NCI-H2107 treated with DMSO at 0.1 percent for 48 hours (cell line): ENCODE results near the gene CHCT1.
"Not testable (repeated sequence)": the region's sequence is repeated elsewhere in the genome, so short reads cannot be mapped to it uniquely, and the experiment has no call there.

ENCODE experiments used
- DNase-seq: peaks from one replicate; lab custom pipeline; 2025; ENCODE audit not compliant: unreplicated experiment; lab: John Stamatoyannopoulos, UW

The CHCT1 gene

DNA sequence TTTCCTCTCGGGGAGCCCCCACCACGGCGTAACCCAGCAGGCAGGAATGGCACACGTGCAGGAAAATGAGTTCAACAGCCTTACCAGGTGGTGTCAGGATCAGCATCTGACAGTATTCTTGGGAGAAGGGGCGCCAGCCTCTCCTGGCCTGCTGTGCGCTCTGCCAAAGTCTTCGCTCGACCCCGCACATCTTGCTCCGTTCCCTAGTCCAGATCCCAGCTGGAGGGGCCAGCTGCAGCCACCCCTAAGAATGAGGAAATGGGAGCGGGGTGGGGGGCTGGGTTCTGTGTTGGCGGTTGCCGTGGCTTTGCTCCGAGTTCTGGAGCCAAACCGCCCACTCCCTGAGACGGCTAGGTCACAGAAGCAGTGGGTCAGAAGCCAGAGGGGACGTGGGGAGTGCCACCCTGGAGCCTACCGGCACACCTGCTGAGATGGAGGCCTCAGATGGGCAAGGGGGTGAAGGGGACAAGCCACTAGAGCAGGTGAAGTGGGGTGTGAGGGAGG lies at the start of gene CHCT1:
Gene CHCT1, plus strand, starts transcription at position 328 of the 504 bp plus-strand sequence. Its CDS starts 104 bp downstream, at position 432.
- no peak for DNase-seq

DNA sequence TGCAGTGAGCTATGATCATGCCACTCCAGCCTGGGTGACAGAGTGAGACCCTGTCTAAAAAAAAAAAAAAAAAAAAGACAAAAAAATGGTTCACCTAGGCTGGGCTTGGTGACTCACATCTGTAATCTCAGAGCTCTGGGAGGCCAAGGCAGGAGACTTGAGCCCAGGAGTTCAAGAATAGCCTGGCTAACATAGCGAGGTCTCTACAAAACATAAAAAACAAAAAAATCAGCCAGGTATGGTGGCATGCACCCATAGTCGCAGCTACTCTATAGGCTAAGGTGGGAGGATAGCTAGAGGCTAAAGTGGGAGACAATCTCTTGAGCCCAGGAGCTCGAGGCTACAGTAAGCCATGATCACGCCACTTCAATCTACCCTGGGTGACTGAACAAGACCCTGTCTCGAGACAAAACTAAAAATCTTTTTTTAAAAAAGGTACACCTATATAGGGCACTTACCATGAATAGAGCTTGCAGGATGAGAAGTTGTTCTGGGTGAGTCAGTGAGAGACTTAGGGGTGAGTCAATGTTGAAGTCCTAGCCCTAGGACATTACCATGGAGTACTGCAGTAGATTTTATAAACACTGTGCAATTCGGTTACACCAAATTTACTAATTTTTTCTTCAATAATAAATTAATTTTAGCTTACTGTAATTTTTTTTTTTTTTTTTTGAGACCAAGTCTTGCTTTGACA lies 49.4 kb upstream of the CHCT1 start:
- no peak for DNase-seq

DNA sequence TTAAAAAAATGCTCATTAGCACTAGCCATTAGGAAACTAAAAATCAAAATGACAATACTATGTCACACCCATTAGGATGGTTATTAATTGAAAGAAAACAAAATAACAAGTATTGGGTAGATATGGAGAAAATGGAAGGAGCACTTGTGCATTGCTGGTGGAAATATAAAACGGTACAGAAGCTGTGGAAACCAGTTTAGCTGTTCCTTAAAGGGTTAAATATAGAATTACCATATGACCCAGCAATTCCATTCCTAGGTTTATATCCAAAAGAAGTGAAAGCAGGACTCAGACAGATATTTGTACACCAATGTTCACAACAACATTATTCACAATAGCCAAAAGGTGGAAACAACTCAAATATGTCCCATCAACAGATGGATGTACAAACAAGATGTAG lies 44.1 kb upstream of the CHCT1 start:
- not testable (repeated sequence) for DNase-seq

DNA sequence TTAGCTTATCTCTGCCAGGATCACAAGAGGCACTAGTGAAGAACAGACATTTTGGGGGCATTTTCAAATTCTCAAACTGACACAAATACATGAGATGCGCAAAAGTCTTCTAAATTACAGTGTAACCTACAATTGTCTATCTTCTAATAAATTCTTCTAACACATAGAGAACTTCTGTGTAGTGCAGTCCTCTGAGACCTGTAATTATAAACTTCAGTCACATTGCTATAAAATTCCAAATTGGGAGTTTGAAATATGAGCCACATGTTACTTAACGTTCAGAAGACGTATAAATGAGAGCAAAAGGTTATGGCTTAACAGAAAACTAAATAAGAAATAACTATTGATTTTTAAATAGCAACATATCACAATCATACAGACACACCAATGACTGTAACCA lies 42.8 kb upstream of the CHCT1 start:
- DNase-seq: not testable (repeated sequence)

DNA sequence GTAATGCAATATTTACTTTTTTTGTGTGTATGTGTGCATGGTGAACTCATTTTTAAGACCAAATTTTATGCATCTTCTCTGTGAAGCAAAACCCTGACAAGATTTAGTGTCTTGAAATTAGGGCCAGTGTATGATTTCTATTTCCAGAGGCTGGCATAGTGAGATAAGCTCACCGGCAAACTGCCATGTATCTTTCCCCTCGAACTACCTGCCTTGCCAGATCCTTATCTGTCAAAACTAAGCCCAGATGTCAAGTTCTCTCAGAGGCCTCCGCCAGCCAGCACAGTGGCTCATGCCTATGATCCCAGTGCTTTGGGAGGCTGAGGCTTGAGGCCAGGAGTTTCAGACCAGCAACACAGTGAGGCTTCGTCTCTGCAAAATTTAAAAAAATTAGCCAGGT lies 40.3 kb upstream of the CHCT1 start:
- no peak for DNase-seq

DNA sequence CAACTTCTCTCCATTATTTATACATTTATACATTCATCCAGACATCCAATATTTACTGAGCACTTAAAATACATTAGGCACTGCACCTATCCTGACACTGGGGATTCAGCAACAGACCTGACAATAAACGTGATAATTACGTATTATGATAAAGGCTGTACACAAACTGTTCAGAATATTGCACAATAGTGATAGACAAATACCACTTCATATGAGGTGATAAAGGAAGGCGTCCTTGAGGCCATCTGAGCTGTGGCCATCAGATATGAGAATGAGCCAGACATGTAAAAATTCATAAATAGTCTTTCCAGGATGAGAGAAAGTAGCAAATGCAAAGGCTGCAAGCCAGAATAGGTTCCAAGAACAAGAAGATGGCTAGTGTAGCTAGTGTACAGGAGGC lies 38.9 kb upstream of the CHCT1 start:
- peak; percentile 53 for DNase-seq

DNA sequence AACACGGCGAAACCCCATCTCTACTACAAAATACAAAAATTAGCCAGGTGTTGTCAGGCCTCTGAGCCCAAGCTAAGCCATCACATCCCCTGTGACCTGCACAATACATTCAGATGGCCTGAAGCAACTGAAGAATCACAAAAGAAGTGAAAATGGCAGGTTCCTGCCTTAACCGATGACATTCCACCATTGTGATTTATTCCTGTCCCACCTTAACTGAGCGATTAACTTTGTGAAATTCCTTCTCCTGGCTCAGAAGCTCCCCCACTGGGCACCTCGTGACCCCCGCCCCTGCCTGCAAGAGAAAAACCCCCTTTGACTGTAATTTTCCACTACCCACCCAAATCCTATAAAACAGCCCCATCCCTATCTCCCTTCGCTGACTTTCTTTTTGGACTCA lies 37.4 kb upstream of the CHCT1 start:
- not testable (repeated sequence) for DNase-seq

DNA sequence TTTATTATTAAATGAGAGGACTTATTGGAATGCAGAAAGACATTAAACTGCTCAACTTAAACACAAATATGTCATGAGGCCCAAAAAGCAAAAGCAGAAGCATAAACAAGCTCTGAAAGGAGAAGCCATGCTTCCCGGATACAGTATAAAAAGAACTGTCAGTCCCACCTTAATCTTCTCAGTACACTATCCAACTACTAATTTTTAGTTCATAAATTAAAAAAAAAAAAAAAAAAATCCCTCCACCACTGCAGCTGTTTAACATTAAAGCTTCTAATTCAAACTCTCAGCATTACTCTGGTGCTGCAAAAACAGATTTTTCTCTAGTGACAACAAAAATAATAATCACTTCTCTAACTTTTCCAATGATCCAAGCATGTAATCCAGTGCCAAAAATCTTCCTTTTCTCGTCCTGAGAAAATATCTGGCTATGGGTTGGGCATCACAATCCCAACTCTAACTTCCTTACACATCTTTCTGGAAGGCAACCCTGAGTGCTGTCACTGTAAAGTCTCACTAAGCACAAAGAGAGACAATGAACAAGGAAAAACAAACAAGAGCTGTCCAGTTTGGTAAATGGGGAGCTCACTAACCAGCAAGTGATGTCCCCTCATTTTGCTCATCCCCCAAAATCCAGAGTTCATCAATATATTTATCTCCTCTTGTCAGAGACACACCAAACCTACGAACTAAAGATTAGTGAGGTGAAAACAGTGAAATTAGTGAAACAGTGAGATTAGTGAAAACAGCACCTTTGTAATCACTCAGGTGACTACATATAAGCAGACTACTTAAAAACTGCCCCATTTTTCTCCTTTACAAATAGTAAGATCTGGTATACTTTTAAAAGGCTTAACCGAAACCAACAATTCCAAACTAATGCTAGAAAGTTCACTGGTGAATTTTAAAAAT lies 35.9 kb upstream of the CHCT1 start:
- DNase-seq: no peak

DNA sequence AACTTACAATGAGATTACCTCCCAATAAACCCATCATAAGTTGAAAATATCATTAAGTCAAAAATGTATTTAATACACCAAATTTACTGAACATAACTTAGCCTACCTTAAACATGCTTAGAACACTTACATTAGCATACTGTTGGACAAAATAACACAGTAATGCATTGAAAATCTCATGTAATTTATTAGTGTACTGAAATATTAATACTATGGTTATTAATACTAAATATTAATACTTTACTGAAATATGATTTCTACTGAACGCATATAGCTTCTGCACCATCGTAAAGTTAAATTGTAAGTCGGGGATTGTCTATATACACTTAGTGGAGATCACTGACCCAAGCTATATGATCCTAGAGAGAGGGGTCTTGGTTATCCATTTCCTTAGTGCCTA lies 34.6 kb upstream of the CHCT1 start:
- DNase-seq: no peak

DNA sequence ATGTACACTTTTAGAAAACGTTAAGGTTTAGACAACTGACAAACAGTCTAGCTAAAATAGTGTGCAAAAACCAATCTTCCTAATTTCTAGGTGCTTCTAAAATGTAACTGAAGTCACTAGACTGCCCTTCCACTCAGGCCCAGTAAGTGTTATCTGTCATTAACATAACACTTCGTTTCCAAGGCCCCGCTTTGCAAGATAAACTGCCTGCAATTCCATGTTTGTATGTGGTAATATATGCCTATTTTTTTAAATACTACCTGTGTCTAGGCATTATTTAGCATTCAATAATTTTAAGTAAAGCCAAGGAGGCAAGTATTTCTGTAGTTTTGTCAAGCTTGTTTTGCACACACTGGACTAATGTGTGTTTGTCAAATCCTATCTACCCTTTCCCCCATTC lies 33.5 kb upstream of the CHCT1 start:
- DNase-seq: no peak

DNA sequence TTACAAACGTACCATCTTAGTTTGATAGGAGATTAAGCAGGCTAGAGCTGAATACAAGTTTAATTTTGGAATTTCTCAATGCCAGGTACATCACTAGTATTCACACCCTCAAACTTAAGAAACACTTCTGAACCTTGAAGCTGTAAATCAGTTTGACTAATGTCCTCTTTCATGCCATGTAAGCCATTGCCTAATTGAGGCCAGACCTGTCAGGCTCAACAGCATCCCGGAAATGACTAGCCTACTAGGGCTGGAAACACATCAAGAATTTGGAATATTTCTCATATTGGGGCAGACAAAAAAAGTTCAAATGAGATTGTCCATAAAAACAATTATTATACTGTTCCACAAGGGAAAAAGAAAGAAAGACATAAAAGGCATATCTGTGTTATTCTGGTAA lies 32.1 kb upstream of the CHCT1 start:
- DNase-seq: no peak

DNA sequence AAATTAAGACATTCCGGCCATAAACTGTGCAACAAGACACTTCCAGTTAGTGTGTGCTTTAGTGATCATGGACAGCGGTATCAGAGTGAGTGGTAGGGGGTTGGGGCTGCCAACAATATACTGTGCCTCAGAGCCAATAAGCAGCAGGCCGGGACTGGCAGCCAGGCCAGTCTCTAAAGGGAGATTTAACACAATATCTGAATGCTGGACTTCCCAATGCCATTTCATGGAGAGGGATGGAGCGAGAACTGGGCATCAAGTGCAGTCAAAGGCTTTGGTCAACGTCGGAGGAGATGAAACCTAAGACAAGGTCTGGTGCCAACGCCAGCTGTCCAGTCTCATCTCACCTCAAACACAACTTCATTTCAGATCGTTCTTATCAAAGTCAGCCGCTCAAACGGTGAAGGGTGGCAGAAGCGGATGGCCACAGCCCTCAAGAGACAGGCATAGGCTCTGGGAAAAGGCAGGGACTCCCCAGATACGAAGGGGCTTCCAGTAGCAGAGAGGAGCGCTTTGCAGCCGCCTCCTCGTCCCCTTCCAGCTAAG lies 31.3 kb upstream of the CHCT1 start:
- DNase-seq: peak; percentile 38

DNA sequence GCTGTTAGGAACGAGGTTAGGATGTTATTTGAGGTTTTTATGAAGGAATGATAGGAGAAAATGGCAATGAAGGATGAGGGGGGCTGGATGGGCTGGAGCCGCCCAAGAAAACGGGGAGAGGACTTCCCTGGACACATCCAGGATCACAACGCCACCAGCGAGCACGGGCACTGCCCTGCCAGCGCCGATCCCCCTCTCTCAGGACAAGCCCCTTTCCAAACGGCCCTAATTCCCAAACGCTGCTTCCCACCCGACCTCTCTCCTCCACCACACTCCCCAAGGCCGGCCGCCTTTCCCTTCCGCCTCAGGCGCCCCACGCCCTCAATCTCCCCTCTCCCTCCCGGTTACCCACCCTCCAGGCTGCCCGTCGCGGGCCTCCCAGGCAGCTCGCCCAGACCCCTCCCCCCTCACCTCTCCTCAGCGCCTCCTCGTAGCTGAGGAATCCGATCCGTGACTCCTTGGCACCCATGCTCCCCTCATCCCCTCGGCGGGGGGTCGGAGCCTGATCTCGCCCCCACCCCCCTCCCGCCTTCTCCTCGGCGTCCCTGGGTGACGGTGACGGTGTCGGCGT lies 30.7 kb upstream of the CHCT1 start:
- no peak for DNase-seq

DNA sequence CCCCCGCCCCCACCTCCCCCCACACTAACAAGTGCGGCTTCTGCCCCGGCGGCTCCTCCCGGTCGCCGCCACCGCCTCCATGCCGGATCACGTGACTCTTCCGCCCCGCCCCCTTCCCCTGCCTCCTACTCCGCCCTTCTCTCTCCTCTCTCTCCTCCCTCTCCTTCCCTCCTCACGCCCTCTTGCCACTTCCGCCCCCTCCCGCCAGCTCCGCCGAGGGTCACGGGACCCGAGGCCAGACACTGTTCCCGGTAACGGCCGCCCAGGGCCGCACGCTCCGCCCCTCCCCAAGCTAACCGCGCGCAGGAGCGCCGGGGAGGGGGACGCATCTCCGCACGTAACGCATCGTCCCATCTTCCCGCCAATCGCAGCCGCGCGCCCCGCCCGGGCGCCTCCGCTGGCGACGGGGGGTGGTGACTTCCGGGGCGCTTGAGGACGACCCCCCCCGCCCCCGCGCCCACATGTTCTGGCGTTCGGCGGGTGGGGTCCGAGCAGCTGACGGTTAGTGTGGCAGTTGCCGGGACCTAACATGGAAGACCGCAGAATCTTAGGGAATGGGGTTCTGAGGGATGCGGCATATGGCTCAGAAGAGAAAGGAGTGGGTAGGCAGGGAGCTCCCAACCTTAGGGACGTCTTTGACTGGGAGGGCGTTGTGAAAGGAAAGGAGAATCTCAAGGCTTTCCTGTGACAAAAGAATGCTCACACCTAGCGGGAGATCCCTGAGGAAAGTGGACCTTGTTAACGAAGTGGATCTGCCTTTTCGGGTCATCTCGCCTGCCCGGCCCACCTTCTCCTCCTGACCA lies 30.0 kb upstream of the CHCT1 start, which contains the start of gene USP32:
Gene USP32, minus strand, starts transcription at position 92 of the 803 bp plus-strand sequence. CDS start 194 bp downstream, outside the sequence.
- peak; percentile 89 for DNase-seq

DNA sequence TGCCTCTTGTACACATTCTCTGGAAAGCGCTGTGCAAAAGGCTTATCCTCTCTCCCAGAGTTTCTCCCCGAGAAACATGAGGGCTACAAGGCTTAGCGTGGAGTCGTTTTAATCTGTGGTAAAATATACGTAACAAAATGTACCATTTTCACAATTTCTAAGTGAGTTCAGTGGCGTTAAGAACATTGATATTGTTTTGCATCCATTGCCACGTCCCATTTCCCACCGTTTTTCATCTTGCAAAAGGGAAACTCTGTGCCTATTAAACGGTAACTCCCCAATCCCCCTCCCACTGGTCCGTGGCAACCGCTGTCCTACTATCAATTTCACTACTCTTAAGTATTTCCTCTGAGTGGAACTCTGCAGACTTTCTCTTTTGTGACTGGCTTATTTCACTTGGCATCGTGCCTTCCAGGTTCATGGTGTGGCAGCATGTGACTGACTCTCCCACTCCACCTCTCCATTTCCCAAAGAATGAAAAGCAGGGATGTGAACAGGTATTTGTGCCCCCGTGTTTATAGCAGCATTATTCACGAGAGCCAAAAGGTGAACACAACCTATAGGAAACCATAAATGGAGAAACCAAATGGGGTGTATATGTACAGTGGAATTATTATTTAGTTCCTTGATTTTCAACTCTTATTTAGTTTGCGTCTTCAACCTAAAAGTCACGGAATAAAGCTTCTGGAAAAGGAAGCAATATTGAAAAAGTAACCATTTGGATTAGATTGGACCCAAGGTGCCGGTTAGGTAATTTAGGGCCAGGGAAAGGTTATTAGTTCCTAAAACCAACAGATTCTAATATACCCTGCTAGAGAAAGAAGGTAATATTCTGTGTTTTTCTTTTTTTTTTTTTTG lies 29.2 kb upstream of the CHCT1 start:
- peak; percentile 92 for DNase-seq

DNA sequence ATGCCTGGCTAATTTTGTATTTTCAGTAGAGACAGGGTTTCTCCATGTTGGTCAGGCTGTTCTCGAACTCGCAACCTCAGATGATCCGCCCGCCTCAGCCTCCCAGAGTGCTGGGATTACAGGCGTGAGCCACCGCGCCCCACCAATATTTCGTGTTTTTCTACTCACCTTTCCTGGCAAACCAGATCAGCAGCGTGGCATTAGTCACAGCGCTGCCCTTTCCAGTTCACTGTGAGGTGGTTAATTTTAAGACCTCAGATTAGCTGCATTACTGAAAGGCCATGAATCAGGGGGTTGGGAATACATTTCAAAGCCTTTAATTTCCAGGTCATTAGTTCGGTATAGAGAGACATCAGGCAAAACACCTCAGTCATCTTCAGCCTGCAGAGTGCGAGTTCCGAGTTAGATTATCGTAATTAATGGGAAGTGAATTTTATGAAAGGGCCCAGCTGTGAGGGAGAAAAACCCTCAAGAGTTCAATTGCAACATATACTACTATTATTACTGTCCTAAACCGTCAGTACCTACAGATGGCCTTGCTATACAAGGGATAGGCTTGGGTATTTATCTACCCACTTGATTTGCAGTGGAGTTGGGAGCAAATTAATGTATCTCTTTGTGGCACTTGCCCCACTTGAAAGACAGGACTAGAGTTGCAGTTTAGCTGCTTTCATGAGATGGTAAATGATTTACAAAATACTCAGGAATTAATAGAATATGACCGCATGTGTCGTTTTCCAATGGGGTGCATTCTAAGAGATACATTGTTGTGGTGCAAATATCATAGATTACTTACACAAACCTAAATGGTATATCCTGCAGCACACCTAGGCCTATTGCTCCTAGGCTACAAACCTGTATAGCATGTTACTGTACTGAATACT lies 28.2 kb upstream of the CHCT1 start:
- DNase-seq: no peak

DNA sequence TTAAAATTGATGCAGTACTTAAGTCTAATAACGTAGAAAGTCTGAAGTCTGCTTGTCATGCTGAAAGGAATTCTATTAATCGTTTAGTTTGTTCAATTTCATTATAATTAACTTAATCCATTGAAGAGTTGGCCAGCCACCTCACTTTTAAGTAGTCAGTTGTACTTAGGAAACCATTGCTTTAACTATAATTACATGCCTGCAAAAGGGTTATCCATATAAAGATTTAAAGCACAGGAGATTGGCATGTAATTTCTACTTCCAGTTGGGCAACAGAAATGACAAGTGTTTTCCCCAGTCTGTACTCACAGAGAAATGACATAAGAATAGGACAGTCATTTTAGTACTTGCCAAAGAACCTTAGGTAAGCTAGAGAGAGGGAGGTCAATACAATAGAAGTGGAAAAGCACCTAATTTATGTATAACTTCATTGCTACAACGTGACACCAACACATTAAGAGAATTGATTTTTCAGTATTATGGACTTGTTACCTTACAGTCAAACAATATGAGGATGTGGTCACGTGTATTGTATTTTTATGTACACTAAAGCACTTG lies 26.7 kb upstream of the CHCT1 start:
- peak; percentile 68 for DNase-seq

DNA sequence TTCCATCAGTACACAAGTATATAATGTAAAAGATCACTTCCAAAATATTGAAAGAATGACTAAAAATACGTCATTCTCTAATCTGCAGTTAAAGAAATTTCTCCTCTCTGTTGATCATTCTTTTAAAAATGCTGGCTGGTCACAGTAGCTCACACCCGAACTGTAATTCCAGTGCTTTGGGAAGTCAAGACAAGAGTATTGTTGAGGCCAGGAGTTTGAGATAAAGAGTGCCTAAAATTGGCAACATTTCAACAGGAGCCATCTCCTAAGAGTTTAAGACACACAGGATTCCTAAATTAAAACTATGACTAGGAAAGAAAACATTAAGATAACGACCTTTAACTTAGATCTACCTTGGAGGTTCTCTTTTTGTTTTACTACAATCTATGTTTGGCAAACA lies 25.9 kb upstream of the CHCT1 start:
- no peak for DNase-seq
